Activated CD8-positive, alpha-beta memory T cell treated with anti-CD3 and anti-CD28 coated beads for 4 hours (primary cell): Measurements from ENCODE around the gene ATXN7L3B.
A peak's percentile ranks its signal among the peaks of the same experiment; 100 is the strongest.
"Not testable (repeated sequence)": the region's sequence is repeated elsewhere in the genome, so short reads cannot be mapped to it uniquely, and the experiment has no call there.

ENCODE experiments used
- DNase-seq, 2 donors: peaks; one replicate each; pipeline ENCODE4 v3.0.0-alpha.2; 2020; ENCODE audit warnings: low read depth in 2 of 2

The ATXN7L3B gene

DNA sequence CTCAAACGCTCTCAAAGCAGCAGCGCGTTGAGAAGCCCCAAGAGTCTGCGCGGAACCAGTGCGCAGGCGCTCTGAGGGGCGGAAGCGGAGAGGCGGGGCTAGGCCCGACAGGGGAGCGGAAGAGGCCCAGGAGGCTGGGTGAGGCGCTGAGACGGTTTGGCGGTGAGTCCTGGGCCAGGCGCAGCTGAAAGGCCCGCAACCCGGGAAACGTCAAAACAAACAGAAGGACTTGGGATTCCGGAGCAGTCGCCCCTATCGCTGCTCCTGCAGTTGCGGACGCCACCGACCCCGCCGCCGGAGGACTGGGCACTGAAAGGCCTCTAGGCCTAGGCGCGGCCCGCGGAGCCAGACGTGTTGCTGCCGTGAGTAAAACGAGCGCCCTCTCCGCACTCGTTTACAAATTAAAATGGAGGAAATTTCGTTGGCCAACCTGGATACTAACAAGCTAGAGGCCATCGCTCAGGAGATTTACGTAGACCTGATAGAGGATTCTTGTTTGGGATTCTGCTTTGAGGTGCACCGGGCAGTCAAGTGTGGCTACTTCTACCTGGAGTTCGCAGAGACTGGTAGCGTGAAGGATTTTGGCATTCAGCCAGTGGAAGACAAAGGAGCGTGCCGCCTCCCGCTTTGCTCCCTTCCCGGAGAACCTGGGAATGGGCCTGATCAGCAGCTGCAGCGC lies at the start of gene ATXN7L3B:
ATXN7L3B (plus strand) TSS at position 129 of the 679 bp plus-strand sequence; CDS start at position 407, 278 bp downstream.
- peak; percentile 88 to 90 for DNase-seq

- DNase-seq: no peak
These were observed 49.5 kb upstream of the ATXN7L3B start for GRCh38 chr12:74488134-74488533.

DNA sequence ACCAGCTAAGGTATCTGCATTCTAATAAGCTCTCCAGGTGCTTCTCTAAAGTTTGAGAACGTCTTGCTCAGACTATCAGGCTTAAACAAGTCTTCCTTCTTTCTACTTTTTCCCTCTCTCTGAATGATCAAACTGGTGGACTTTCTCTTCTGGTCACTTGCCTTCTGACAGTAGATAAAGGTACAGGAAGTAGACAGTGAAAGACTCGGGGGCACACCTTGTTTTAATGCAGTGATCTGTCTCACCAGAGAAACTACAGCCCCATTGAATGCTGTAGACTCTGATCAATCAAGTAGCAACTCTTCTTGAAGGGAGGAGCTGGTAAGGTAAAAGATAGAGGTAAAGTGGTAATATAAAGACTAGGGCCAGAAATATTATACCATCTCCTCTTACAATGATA lies 48.1 kb upstream of the ATXN7L3B start:
- no peak for DNase-seq

- DNase-seq: no peak
These were observed 47.1 kb upstream of the ATXN7L3B start for GRCh38 chr12:74490390-74491064.

GRCh38 chr12:74491374-74491773 lies 46.3 kb upstream of the ATXN7L3B start:
- no peak for DNase-seq

DNA sequence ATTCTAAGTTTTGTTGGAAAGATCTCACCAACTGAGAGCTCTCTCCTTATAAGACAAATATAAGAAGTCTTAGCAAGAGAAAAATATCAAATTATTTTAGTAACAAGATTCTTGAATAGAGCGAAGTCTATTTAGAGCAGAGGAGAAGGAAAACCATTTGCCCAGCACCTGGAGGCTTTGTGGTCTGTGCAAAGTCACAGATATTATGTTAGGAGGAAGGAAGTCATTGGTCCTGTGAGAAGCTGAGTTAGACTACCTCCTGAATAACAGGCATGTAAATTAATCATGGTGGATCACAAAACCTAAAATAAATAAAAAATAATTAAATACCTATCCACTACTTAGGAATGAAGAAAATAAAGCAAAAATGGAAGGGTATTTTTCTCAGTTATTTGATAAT lies 38.4 kb upstream of the ATXN7L3B start:
- no peak for DNase-seq

DNA sequence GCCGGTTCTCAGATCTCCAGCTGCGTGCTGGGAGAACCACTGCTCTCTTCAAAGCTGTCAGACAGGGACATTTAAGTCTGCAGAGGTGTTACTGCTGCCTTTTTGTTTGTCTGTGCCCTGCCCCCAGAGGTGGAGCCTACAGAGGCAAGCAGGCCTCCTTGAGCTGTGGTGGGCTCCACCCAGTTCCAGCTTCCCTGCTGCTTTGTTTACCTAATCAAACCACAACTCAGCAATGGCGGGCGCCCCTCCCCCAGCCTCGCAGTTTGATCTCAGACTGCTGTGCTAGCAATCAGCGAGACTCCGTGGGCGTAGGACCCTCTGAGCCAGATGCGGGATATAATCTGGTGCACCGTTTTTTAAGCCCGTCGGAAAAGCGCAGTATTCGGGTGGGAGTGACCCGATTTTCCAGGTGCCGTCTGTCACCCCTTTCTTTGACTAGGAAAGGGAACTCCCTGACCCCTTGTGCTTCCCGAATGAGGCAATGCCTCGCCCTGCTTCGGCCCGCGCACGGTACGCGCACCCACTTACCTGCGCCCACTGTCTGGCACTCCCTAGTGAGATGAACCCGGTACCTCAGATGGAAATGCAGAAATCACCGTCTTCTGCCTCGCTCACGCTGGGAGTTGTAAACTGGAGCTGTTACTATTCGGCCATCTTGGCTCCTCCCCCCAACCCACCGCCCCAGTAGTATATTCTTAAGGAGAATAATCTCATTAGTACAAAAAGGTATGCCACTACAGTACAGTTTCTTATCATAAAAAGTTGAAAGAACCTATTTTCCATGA lies 28.6 kb upstream of the ATXN7L3B start:
- not testable (repeated sequence) for DNase-seq

- DNase-seq: no peak
These were observed 27.7 kb upstream of the ATXN7L3B start for GRCh38 chr12:74509886-74510285.

- DNase-seq: no peak
These were observed 23.4 kb upstream of the ATXN7L3B start for GRCh38 chr12:74514098-74514872.

DNA sequence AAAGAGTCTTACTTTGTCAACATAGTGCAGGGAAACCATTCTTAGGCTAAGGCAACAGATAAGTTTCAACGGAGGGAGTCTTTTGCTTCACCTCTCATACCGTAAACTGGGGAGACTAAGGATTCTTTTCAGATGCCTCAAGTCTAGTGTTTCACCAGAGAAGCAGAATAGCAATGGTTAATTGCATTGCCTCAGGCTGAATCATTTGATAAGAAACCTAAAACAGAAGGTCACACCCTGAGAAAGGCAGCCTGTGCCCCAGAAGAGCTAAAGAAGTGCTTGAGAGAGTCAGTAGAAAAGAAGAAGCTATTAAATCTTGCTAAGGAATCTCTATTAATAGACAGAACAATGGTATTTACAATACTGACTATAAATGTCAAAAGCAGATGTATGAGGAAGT lies 21.8 kb upstream of the ATXN7L3B start:
- DNase-seq: no peak

DNA sequence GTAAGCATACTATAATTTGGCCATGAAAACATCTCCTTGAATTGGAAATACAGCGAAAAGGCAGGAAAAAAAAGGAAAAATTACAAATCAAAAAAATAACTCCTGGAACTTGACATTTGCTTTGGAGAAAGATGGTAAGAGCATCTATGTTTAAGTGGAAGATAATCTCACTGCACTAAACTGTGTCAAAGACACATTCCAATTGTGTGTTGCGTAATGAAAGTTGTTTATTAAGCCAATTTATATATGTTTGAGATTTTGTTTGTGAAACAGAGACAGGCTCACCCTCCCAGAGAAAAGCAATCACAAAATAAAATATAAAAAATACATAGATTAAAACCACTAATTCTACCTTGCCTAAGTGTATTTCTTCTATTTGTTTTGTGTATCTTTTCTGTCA lies 11.1 kb upstream of the ATXN7L3B start:
- DNase-seq: no peak

- DNase-seq: no peak
These were observed 10.1 kb upstream of the ATXN7L3B start for GRCh38 chr12:74527491-74527890.

GRCh38 chr12:74530676-74531075 lies 7.0 kb upstream of the ATXN7L3B start:
- no peak for DNase-seq

- no peak for DNase-seq
These were observed 2.1 kb upstream of the ATXN7L3B start for GRCh38 chr12:74535536-74535935.

GRCh38 chr12:74537126-74537706 lies 419 bp upstream of the ATXN7L3B start:
- no peak for DNase-seq

DNA sequence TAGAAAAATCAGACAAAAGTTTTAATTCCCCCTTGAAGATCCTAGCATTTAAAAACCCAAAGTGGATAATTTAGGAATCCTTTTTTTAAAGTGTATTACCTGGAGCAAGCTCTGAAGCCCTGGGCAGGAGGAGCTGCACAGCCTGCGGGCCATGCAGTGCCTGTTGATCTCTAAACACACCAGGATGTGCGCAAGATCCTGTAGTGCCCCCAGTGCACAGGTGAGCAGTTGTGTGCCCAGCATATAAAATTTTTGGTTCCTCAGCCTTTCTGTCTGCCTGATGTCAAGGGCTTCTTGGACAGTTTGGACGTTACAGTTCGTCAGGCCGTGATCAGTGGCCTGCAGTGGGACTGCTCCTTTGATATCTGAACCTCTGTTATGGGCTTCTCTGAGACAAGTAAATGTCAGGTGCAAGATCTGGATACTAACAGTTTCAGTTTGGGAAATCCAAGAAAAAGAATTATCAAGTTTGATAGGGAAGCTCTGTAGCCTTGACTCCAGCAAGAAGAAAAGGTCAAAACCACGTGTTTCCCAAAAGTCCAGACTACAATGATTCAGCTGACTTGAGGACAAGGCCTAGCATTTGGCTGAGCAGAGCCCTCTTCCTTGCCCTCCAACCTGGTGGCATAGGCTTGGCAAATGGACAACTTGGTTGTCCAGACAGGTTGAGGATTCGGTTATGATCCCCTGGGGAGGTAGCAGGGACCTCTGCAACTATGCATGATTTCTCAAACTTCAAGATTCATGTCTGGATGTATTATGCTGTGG lies 1.0 kb downstream of the ATXN7L3B start:
- DNase-seq: no peak

DNA sequence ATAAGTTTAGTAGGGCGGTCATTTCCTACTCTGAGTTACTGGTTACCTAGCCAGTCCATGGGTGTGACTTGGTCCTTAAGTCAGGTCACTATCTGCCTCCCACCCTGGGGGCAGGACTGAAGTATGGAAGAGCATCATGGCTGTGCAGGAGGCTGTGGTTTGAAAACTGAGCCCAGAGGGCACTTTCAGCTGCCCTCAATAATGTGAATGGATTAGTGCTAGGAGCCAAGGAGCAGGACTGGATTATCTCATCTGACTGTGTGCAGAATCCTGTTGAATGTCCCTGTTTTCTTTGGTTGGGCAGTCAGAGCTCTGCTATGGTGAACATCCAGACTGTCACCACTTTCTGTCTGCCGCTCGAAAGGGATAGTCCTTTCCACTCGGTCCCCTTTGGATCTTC lies 1.6 kb downstream of the ATXN7L3B start:
- no peak for DNase-seq

DNA sequence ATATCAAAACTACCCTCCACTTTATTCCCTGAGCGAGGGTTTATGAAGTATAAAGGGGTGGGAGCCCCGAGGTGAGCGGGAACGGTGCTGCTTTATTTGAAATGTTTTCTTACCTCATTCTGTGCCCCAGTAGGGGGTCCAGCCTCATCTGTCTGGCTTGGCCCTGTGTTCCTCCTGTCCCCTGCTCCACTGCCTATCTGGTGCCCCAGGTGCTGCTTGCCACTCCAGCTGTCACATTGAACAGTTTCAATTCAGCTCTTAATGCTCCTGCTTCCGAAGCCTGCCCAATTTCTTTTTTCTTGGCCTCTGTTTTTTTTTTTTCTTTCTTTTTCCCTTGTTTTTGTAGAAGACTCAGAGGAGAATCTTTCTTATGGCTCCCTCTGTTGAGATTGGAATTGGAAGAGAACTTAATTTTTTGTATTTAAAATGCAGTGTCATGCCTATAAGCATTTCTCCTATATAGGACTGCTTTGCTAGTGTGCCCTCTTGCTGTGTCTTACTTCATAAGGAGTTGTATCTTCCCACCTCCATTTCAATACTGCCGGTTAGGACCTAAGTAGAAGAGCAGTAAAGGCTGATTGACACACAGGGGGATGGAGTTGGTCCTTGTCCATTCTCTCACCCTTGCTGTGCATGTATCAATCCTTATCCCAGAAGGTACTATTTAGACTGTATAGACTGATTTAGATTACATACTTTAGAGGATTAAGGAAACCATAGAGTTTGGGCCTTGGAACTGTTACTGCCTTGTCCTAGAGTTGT lies 2.3 kb downstream of the ATXN7L3B start:
- DNase-seq: no peak

DNA sequence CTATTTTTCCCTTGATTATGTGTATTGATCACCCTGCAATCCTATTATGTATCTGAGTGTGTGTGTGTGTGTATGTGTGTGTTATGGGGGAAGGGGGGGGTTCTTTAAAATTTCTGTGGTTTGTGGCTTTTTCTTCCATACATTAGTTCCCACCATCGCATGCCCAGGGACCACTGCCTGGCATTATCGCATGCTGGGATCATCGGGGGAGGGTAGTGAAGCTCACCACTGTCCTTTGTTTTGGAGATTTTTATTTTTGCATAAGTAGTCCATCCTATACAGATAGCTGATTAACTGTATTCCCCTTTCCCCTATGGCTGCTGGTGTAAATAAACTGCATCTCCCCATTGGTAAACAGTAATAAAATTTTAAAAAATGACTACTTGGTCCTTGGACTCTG lies 3.4 kb downstream of the ATXN7L3B start:
- no peak for DNase-seq

GRCh38 chr12:74547249-74547648 lies 9.6 kb downstream of the ATXN7L3B start:
- DNase-seq: no peak
